ENCODE results near the gene RLN3.
"Not testable (repeated sequence)": the region's sequence is repeated elsewhere in the genome, so short reads cannot be mapped to it uniquely, and the experiment has no call there.

Gene RLN3

DNA sequence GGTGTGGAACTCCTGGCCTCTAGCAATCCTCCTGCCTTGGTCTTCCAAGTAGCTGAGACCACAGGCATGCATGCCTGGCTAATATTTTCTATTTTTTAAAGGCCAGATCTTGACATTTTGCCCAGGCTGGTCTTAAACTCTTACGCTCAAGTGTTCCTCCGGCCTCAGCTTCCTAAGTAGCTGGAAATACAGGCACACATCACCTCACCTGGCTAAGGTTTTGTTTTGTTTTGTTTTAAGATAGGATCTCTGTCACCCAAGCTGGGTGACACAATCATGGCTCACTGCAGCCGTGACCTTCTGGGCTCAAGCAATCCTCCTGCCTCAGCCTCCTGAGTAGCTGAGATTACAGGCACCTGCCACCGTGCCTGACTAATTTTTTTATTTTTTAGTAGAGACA, 5.5 kb upstream of the RLN3 start:
- TF ChIP-seq, protein P1, sequence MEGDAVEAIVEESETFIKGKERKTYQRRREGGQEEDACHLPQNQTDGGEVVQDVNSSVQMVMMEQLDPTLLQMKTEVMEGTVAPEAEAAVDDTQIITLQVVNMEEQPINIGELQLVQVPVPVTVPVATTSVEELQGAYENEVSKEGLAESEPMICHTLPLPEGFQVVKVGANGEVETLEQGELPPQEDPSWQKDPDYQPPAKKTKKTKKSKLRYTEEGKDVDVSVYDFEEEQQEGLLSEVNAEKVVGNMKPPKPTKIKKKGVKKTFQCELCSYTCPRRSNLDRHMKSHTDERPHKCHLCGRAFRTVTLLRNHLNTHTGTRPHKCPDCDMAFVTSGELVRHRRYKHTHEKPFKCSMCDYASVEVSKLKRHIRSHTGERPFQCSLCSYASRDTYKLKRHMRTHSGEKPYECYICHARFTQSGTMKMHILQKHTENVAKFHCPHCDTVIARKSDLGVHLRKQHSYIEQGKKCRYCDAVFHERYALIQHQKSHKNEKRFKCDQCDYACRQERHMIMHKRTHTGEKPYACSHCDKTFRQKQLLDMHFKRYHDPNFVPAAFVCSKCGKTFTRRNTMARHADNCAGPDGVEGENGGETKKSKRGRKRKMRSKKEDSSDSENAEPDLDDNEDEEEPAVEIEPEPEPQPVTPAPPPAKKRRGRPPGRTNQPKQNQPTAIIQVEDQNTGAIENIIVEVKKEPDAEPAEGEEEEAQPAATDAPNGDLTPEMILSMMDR (IDR thresholded peaks at IDR 0.05; ENCODE audit: control insufficient read depth, extremely low read depth, insufficient read depth), result no peak
- H3K4me3 ChIP-seq (ENCODE audit: low read depth, low read length), result no peak overlapping the region
- DNase-seq (ENCODE audit: low read depth), result no peak

DNA sequence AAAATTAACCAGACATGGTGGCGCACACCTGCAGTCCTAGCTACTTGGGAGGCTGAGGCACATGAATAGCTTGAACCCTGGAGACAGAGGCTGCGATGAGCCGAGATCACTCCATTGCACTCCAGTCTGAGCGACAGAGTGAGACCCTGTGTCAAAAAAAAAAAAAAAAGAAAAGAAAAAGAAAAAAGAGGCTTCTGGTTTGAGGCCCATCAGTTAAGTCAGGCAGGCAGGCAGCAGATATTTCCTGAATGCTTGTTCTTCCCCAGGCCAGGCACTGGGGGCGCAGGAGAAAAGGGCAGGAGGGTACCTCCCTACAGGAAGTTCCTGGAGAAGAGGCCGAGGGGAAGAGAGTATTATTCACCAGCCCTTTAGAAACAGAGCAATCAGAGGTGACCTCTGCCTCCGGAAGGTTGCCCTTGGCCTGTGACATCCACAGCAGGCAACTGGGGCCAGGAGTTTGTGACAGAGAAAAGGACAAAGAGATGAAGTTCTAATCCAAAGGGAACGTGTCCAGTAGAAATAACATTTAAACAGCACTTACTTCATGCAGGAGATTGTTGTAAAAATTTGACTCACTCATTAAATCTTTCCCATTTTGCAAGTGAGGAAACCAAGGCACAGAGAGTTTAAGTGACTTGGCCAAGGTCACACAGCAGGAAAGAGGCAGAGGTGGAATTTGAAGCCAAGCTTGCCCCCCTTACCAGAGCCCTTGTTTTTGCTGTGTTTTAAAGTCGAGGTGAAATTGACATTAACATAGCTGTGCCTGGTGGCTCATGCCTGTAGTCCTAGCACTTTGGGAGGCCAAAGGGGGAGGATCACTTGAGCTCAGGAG, 4.3 kb upstream of the RLN3 start:
- no peak for DNase-seq (ENCODE audit: low read depth)
- TF ChIP-seq, protein P1 (IDR thresholded peaks at IDR 0.05; ENCODE audit: control insufficient read depth, extremely low read depth, insufficient read depth), result 0 out of 2 replicates have a peak, but pooled peaks have one; percentile 2

GRCh38 chr19:14026652-14027192, 1.2 kb upstream of the RLN3 start:
- H3K4me3 ChIP-seq (ENCODE audit: low read depth, low read length); DNase-seq (ENCODE audit: low read depth): not testable (repeated sequence)

More for the DNA sequence above, 4.3 kb upstream of the RLN3 start:
- H3K4me3 ChIP-seq (ENCODE audit: low read depth, low read length), result no peak overlapping the region

DNA sequence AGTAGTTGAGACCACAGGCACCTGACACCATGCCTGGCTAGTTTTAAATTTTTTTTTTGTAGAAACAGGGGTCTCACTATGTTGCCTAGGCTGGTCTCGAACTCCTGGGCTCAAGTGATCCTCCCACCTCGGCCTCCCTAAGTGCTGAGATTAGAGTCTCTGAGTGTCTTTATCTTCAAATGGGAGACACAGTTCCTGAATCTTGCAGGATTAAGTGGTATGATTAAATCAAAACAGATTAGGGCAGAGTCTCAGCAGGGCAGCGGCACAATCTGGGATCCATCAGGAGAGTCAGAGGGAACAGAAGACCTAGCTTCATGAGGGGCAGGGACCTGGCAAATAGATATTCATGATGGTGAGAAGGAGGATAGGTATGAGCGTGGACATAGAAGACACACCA, 953 bp downstream of the RLN3 start:
- H3K4me3 ChIP-seq (ENCODE audit: low read depth, low read length), result no peak overlapping the region
- TF ChIP-seq, protein P1 (IDR thresholded peaks at IDR 0.05; ENCODE audit: control insufficient read depth, extremely low read depth, insufficient read depth), result no peak

GRCh38 chr19:14030997-14031718, 3.2 kb downstream of the RLN3 start:
- H3K4me3 ChIP-seq (ENCODE audit: low read depth, low read length), result peak overlapping the region; percentile 51
- TF ChIP-seq, protein P1 (IDR thresholded peaks at IDR 0.05; ENCODE audit: control insufficient read depth, extremely low read depth, insufficient read depth), result no peak
- DNase-seq (ENCODE audit: low read depth), result no peak

More for the DNA sequence above, 953 bp downstream of the RLN3 start:
- no peak for DNase-seq (ENCODE audit: low read depth)

DNA sequence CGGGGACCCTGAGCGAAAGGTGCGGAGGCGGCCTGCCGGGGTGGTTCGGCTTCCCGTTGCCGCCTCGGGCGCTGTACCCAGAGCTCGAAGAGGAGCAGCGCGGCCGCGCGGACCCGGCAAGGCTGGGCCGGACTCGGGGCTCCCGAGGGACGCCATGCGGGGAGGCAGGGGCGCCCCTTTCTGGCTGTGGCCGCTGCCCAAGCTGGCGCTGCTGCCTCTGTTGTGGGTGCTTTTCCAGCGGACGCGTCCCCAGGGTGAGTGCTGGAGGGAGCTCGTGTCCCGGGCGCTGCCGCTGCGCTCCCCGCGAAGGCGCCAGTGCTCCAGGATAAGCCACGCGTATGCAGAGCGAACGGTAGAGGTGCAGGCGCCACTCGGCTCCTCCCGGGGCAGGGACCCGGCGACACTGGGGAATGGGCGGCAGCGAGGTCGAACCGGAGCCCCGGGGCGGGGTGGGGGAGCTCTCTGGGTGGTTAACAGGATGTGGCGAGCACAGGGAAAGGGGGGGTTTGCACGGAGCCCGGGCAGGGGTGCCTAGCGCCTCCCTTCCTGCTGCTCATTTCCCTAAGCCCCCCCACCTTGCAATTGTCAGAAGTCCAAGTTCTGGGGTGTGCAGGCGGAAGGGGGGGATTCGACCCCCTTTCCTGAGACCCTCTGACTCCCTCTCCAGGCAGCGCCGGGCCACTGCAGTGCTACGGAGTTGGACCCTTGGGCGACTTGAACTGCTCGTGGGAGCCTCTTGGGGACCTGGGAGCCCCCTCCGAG, 4.0 kb downstream of the RLN3 start, which contains the start of gene IL27RA:
TSS of gene IL27RA (plus strand) at position 44 of the 762 bp plus-strand sequence. CDS start at position 155, 111 bp downstream.
- H3K4me3 ChIP-seq (ENCODE audit: low read depth, low read length), result peak within 1 kb of the TSS; percentile 51
- DNase-seq (ENCODE audit: low read depth), result no peak
- TF ChIP-seq, protein P1 (IDR thresholded peaks at IDR 0.05; ENCODE audit: control insufficient read depth, extremely low read depth, insufficient read depth), result peak; percentile 26; the same call in 1 of the 2 replicates

All from LNCaP clone FGC (cell line).